A204.1 (cell line): Measurements from ENCODE around the gene UBE2I.
"Not testable (repeated sequence)": the region's sequence is repeated elsewhere in the genome, so short reads cannot be mapped to it uniquely, and the experiment has no call there.

Experiments
- FAIRE-seq: peaks from 2 replicates; lab custom pipeline; 2012; peaks lifted over from hg19 to GRCh38; lab: Jason Lieb, UNC

The UBE2I gene

GRCh38 chr16:1277617-1278282 lies 31.7 kb upstream of the UBE2I start:
- no peak for FAIRE-seq

GRCh38 chr16:1278477-1278876 lies 31.0 kb upstream of the UBE2I start:
- no peak for FAIRE-seq

DNA sequence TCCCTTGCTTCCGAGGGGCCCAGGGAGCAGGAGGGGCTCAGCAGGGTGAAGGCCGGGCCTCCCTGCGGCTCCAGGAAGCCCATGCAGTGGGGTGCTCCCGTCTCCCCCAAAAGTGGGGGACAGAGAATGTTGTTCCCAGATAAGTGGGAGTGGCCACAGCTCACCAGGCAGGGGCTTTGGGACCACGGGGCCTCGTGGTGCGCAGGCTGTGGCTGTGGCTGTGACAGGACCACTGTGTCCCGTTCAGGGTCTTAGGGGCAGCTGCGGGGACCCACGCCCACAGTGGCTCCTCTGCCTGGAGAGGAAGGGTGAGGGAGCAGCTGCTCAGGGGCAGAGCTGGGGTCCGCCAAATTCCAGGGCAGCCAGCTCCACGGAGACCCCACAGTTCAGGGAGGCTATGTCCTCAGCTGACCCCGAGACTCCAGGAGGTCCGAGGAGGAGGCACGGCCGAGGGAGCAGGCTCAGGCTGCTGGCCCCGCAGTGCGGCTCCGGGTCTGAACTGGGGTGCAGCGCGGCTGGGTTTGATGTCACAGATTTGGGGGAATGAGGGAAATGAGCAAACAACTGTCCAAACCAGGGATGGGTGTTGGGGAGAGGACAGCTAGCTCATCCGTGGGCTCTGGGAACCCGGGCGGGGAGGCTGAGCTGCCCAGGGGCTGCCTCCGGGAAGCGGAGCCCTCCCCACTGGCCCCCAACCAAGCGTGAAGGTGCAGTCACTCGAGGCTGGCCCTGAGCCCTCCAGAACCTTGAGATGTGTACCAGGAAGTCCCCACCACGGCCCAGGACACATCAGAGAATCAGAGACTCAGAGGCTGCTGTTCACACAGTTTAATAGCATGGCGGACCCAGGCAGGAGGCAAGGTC lies 30.1 kb upstream of the UBE2I start:
- FAIRE-seq: no peak

DNA sequence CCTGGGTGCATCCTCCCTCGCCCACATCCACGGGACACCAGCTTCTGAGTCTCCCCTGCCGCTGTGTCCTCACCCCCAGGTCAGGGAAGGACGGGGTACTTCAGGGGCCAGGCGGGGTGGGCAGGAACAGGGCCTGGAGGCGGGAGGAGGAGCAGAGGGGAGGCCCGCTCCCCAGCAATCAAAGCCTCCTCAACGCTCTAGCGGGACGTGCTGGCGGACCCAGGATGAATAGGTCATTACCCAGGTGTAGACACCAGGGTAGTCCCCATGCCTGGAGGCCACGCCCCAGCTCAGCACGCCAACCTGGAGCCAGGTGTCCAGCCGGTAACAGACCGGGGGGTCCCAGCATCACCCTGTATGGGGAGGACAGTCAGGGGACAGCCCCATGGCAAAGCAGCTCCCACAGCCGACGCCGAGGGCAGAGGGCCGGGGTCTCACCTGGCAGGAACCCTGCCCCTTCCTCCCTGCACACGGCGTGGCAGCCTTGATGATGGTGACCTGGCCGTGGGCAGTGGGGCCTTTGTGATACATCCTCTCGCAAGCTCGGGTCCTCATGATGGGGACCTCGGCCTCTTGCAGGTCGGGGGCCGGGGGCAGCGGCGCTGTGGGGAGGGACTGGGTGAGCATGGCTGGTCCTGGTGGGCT lies 29.4 kb upstream of the UBE2I start:
- FAIRE-seq: no peak

DNA sequence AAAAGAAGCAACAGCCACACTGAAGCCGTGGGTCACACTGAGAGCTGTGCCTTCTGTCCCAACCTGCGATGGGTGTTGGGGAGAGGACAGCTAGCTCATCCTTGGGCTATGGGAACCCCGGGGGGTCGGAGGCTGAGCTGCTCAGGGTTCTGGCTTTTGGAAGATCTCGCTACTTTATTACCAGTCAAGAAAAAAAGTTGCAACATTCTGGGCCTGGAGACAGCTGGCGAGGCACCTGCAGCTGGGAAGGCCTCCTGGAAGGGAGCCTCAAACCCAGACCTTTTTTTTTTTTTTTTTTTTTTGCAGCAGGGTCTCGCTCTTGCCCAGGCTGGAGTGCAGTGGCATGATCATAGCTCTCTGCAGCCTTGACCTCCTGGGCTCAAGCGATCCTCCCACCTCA lies 28.7 kb upstream of the UBE2I start:
- FAIRE-seq: no peak

DNA sequence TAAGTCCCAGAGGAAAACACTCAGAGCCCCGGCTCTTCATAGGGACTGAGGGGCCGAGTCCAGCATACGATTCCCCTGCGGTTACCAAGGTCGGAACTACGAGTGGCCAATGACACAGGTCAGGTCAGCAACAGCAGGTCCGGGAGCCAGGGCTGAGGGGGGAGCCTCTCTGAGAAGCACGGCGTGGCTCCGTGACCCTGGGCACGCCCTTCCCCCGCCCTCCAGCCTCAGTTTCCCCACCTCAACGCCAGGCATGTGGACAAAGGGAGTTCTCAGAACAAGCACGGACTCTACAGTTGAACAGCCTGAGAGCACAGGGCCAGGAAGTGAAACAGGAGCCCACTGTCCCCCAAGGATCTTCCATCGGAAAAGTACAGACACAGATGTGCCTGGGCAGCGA lies 27.9 kb upstream of the UBE2I start:
- no peak for FAIRE-seq

DNA sequence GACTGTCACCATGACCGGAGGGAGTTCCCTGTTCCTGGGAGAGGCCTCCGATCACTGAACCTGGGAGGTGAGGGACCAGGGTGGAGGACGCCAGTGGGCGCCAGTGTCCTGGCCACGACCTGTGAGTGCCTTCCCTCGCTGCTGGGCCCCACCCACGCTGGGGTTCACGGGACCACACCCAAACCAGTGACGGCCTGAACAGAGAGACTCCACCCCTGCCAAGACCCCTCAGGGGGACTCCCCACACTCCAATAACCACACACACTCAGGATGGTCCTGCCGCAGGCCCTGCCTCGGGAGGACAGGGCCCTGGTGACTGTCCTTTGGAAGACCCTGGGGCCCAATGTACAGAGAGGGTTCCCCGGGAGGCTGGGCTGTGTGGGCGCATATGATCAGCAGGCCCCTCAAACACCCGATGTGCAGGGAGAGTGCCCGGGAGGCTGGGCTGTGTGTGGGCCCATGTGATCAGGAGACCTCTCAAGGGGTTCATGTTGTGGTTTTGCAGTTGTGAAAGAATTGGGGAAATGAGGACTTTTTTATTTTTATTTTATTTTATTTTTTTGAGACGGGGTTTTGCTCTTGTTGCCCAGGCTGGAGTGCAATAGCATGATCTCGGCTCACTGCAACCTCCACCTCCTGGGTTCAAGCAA lies 27.0 kb upstream of the UBE2I start:
- no peak for FAIRE-seq

DNA sequence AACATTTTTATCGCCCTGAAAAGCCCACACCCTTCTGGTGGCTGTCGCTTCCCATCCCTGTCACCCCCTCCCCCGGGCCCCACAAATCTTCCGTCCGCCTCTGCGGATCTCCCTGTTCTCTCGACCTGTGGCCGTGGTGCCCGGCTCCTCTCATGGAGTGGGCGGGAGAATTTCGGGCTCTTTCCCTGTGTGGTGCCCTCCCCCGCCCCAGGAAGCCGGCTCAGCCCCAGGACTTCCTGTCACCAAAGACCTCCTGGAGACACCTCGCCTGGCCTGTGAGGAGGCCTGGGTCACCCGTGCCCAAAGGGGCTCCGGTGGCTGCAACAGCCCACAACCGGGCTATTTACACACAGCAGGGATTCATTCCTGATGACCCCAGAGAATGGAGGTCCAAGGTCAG lies 26.1 kb upstream of the UBE2I start:
- FAIRE-seq: no peak

GRCh38 chr16:1283996-1284616 lies 25.3 kb upstream of the UBE2I start:
- FAIRE-seq: no peak

DNA sequence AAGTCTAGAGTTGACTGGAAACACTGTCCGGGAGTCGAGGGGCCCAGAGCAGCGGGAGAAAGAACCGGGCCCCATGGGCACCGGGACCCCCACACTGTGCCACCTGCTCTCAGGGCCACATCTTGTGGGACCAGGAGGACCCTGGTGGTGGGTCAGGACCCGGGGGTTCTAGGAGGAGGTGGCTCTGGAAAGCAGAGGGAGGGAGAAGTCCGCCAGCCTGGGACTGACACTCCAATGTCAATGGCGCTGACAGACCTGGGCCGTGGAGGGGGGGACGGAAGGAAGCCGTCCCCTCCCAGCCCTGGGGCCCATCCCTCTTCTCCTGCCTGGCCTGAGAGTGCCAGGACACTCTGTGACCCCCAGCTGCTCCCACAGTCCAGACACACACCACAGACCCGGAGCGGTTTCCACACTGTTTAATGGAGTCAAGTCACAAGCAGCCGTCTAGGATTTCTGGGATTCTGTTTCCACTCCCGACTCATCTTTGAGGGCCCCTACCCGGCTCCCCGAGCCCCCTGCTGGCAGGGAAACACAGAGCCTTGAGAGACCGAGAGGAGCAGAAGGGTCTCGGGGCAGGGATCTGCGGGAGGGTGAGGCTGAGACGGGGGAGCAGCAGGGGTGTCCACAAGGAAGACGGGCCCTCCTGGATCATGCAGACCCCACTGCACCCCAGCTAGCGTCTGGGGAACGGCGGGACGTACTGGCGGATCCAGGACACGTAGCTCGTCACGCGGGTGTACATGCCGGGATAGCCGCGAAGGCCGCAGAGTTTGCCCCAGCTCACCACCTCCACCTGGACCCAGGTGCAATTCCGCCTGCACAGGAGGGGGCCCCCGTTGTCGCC lies 23.5 kb upstream of the UBE2I start:
- FAIRE-seq: no peak

DNA sequence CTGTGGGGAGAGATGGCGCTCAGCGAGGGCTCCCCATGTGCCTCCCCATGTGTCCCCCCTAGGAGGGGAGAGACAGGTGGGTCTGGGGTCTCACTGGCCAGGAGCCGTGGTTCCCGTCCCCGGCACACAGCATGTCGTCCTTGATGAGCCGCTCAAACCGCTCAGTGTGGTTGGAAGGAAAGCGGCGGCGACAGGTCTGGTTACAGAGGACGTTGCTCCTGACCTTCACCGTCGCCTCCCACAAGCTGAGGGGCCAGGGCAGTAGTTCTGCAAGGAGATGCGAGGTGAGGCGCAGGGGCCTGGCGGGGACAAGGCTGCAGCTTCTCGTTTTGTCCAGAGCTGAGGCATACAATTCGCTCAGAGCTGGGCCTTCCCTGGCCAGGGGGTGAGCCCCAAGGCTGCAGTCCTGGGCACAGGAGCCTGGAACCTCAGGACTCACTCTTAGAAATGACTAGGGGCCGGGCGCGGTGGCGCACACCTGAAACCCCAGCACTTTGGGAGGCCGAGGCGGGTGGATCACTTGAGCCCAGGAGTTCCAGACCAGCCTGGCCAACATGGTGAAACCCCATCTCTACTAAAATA lies 22.8 kb upstream of the UBE2I start:
- no peak for FAIRE-seq

DNA sequence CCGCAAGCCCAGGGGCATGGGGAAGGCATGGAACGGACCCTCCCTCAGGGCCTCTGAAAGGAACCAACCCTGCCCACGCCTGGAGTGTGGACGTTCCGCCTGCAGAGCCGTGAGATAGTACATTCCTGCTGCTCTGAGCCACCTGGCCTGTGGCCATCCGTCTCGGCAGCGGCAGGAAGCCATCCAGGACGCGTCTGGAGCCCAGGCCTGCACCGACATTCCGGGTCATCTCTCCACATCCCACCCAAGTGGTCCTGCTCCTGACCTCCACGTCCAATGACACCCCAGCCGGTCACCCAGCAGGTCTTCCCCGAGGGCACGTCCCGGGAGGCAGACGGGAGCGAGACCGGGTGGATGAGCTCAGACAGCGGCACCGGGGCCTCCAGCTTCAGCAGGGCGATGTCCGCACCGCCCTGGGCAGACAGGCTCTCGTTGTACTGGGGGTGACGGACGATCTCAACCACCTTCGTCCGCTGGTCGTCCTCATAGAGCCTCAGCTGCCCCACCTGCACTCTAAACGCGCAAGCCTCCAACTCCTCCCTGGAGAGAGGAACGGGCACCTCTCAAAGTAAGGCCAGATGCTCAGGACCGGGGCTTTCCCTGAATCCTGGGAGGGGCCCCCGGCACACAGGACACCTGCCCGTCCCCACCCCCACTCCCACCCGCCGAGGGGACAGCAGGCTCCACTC lies 21.3 kb upstream of the UBE2I start:
- no peak for FAIRE-seq

DNA sequence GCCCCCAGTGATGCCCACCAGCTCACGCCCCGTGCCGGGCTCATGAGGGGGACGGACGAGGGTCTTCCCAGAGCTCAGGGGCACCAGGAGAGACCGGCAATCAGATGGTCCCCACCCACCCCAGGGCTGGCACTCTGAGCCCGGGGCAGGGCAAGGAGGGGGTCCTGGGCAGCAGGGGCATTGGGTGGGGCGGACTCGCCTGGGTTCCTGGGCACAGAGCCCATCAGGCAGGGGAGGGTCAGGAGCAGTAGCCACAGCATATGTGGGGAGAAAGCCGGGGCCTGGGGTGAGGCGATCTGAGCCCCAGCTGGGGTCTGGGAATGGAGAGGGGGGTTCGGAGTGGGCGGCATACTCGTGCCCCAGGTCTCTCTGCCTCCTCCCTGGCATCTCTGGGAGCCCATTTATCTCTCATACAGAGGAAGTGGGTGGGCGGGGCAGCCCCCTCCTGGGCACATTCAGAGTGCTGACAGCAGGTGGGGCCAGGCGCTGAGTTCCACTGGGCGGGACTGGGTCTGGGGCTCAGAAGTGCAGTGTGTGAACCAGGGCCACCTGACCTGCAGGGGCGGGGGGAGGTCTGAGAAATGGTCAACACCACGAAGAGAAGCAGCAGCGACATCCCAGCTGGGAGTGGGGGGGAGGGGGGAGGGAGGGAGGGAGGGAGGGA lies 20.5 kb upstream of the UBE2I start:
- FAIRE-seq: no peak

GRCh38 chr16:1289477-1289866 lies 20.0 kb upstream of the UBE2I start:
- no peak for FAIRE-seq

DNA sequence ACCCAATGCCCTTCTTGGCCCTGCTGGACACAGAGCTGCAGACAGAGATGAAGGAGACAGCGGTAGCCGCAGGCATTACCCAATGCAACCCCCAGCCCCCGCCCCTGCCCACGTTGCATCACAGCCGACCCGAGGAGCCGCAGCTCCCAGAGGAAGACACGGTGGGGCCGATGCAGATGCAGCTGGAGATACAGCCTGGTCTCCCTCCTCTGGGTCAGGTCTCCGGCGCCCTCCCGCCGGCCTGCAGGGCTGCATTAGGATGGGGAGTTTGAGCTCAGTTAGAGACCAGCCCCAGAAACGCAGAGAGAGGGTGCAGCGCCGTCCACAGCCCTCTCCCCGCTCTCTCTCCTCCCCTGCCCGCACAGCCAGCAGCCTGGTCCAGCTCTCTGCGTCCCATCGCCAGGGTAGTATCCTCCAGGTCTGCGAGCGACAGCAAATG lies 19.4 kb upstream of the UBE2I start:
- FAIRE-seq: no peak

GRCh38 chr16:1290860-1291575 lies 18.4 kb upstream of the UBE2I start:
- no peak for FAIRE-seq

GRCh38 chr16:1291576-1291974 lies 17.9 kb upstream of the UBE2I start:
- FAIRE-seq: no peak

DNA sequence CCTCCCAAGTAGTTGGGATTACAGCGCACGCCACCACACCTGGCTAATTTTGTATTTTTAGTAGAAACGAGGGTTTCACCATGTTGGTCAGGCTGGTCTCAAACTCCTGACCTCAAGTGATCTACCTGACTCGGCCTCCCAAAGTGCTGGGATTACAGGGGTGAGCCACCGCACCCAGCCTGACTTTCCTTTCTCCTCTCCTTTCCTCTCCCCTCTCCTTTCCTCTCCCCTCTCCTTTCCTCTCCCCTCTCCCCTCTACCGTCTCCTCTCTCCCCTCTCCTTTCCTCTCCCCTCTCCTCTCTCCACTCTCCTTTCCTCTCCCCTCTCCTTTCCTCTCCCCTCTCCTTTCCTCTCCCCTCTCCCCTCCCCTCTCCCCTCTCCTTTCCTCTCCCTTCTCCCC lies 17.2 kb upstream of the UBE2I start:
- not testable (repeated sequence) for FAIRE-seq

DNA sequence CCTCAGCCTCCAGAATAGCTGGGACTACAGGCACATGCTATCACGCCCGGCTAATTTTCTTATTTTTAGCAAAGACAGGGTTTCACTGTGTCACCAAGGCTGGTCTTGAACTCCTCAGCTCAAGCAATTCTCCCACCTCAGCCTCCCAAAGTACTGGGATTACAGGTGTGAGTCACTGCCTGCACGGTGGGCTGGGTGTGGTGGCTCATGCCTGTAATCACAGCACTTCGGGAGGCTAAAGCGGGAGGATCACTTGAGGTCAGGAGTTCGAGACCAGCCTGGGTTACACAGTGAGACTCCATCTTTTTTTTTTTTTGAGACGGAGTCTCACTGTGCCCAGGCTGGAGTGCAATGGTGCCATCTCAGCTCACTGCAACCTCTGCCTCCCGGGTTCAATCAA lies 16.6 kb upstream of the UBE2I start:
- not testable (repeated sequence) for FAIRE-seq
